C4-2B (cell line): Measurements from ENCODE around the gene ICE2.

Source experiments
- H3K27ac ChIP-seq: fragments of 450-650 bp; 2 replicates; pipeline ENCODE4 v1.5.1; 2017
- CTCF ChIP-seq: fragments of 450-650 bp; conservative IDR thresholded peaks from 2 replicates; pipeline ENCODE4 v1.5.1; 2017; ENCODE audit warnings: mild to moderate bottlenecking
- ZFX ChIP-seq: fragments of 450-650 bp; IDR thresholded peaks from 2 replicates; pipeline ENCODE4 v1.6.1; 2017

Gene ICE2

DNA sequence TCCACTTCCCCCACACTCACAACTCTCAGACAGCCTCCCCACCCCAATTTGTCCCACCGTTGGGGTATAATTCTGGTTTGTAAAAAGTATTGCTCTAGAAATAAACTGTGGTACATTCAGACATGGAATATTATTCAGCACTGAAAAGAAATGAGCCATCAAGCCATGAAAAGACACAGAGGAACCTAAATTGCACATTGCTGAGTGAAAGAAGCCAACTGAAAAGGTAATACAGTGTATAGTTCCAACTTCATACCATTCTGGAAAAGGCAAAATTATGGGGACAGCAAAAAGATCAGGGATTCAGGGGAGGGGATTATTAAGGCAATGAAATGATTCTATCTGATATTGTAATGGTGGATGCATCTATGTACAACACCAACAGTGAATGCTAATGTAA lies 91.6 kb downstream of the ICE2 start:
- TF ChIP-seq ZFX (no peak), CTCF (no peak)

DNA sequence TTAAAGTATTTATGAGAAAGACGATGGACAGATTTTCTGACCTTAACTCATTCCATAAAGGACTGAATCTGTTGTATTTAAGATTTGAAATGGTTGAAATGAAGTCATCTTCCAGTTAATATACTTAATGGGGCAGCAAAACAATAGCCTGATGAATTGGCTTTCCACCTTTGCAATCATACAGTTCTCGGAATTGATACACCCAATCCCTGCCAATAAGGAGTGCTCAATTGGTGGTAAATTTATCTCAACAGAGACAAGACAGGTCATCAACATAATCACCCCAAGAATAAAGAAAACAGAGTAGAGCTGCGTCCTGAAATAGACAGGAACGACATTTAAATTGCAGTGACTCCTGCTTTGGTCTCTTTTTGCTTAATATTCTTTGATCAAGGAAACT lies 92.3 kb downstream of the ICE2 start:
- H3K27ac ChIP-seq = no peak overlapping the region
- TF ChIP-seq CTCF (no peak), ZFX (no peak)

More for the DNA sequence above, 91.6 kb downstream of the ICE2 start:
- no peak overlapping the region for H3K27ac ChIP-seq

- no peak for TF ChIP-seq ZFX
- TF ChIP-seq CTCF = no peak
- no peak overlapping the region for H3K27ac ChIP-seq
These were observed 93.1 kb downstream of the ICE2 start for GRCh38 chr15:60385620-60386552.

- TF ChIP-seq ZFX = no peak
- no peak for TF ChIP-seq CTCF
- no peak overlapping the region for H3K27ac ChIP-seq
These were observed 94.3 kb downstream of the ICE2 start for GRCh38 chr15:60384526-60385126.

DNA sequence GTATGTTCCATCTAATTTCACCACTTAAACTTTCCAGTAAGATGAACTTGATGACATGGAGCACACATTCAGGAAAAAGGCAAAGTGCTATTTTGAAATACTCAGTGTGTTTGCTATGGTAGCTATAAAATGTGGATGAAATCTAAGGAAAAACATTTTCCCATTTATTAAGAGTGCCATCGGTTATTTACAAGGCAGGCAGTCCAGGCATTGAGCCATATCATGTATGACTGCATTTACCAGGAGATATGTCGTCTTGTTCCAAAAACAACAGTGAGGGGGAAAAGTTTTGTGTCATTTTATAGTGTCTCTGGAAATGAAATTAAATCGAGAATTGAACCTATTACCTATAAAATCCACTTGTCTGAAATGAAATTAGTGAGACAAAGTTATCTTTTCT lies 94.9 kb downstream of the ICE2 start:
- no peak overlapping the region for H3K27ac ChIP-seq

DNA sequence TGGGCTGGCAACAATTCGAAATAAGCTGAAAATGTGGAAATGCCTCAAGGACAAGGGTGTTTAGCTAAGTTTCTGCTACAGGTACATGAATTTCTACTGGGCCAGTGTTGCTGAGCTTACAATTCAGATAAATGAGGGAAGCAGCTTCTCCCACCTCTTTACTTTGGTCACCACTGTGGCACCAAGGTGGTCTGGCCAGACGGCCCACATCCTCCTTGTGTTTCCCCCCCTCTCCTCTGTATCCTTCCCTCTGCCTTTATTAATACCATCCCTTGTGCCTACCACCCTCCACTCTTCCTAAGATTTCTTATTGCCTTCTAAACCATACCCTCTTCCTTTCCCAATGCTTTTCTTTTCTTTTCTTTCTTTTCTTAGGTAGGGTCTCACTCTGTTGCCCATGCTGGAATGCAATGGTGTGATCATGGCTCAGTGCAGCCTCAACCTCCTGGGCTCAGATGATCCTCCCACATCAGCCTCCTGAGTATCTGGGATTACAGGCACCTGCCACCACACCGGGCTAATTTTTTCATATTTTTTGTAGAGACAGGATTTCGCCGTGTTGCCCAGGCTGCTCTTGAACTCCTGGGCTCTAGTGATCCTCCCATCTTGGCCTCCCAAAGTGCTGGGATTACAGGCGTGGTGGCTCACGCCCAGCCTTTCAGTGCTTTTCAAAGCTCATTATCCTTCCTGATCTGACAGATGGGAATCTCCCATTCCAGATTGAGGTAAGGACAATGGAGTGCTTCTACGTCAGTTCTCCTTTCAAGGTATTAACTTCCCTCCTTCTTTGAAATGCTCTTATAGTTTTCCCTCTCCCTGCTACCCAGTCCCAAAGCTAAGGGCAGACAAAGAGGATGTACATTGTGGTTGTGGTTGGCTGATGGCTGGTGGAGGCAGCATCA lies 95.9 kb downstream of the ICE2 start:
- no peak for TF ChIP-seq CTCF
- TF ChIP-seq ZFX = no peak
- no peak overlapping the region; the same call in 1 of the 2 replicates for H3K27ac ChIP-seq

More for the DNA sequence above, 94.9 kb downstream of the ICE2 start:
- TF ChIP-seq CTCF (no peak), ZFX (no peak)
